GM18951 (cell line): ENCODE results near the gene FRRS1L.

Source experiments
- POLR2A ChIP-seq: IDR thresholded peaks from 4 replicates; pipeline ENCODE4 v1.6.1; 2011; ENCODE audit warnings: mild to moderate bottlenecking; ENCODE audit not compliant: insufficient read length, insufficient read depth; ENCODE audit errors: extremely low read depth
- in situ Hi-C: fragments of 300-500 bp; cut with MboI; formaldehyde crosslinking; loops from one replicate; pipeline ENCODE4 v1.12.0; 2022; ENCODE audit warnings: low sequenced_read_pairs, mixed read lengths, inconsistent platforms; ENCODE audit not compliant: unreplicated experiment

The FRRS1L gene

GRCh38 chr9:109186857-109187520 is 19.9 kb upstream of the FRRS1L start:
- in situ Hi-C loops, result no loop called here
- TF ChIP-seq POLR2A, result no peak

DNA sequence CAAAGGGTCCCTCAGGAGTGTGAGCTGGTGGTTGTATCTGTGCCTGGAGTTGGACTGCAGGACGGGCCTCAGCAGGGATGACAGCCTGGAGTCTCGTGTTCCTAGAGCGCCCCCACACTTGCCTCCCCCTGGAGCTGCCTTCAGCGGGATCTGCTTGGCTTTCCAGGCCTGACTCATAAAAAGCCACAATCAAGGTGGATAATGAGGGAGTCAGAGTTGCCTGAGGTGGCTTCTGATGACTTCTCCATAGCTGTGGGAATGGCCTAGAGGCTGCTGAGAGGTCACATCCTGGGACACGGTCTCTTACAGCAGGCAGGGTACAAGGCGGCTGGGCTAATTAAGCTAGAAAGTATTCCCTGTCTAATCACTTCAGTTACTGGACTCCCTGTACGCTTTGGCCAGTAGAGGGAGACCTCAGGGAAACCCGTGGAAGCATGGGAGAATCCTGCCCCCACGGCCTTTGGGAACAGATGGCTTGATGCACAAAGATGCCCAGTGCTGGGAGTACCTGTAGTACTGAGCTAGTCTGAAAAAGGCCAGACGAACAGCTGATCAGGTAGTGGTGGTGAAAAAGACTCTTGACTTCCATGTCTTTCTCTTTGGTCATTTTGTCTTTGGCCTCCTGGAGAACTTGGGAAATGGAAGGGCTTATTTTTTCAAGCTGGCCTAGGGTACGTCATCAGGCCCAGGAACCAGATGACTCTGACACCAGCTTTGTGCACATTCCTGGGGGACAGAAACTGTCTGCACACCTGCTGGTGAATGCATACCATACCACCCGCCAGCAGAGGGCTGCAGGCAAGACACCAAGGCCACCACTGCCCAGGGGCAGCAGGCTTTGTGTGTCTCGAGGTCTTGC is 16.1 kb upstream of the FRRS1L start:
- in situ Hi-C loops, result no loop called here
- no peak for TF ChIP-seq POLR2A

DNA sequence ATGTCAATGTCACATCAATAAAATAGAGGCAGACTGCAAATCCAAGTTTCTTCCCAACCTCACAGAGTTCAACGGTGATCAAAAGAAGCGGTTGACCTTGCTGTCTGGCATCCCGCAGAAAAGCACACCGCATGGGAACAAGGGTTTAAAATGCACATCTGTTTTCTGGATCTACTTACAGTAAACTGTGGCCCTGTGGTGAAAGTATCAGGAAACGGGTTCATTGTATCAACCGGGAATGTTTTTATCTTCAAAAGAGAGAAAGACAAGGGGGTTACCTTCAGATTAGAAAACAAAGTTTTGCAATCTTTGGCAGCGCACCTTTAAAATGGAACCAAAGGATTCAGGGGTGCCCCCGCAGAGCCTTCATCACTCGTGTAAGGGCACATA is 15.5 kb upstream of the FRRS1L start:
- in situ Hi-C loops, result no loop called here
- no peak for TF ChIP-seq POLR2A

GRCh38 chr9:109181284-109181683 is 14.2 kb upstream of the FRRS1L start:
- in situ Hi-C loops, result no loop called here
- no peak for TF ChIP-seq POLR2A

GRCh38 chr9:109179801-109180523 is 12.9 kb upstream of the FRRS1L start:
- in situ Hi-C loops, result no loop called here
- no peak for TF ChIP-seq POLR2A

DNA sequence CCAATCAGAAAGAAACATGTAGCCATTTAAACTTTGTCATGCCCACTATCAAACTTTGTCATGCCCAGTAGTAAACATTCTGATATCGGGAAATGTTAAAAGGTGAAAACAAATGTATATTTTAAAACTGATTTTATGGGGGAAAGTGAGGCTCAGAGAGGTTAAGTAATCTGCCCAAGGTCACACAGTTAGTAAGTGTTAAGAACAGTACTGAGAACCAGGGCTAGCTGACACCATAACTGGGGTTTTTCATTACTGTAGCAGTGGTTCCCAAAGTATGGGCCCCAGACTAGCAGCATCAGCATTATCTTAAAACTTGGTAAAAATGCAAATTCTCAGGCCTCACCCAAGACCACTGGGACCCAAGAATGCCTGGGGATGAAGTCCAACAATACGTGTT is 9.9 kb upstream of the FRRS1L start:
- no peak for TF ChIP-seq POLR2A
- in situ Hi-C loops, result no loop called here

DNA sequence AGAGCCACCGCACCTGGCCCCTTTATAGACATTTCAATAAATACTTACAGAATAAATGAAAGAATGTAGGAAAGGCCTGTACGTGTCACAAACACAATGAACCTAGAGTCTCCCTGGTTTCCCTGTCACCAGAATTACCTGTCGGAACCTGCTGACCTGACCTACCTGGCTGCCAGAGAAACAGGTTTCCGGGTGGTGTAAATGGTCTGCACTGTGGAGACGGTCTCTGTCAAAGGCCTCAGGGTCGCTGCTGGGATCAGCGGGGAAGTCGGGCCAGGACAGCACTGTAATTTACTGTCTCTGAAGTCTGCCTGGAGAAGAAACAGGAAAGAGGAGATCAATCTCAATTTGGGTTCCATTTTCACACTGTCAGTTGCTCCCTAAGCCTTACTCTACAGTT is 9.3 kb upstream of the FRRS1L start:
- no peak for TF ChIP-seq POLR2A
- in situ Hi-C loops, result no loop called here

GRCh38 chr9:109172935-109173334 is 5.9 kb upstream of the FRRS1L start:
- in situ Hi-C loops, result no loop called here

GRCh38 chr9:109171926-109172325 is 4.9 kb upstream of the FRRS1L start:
- in situ Hi-C loops, result no loop called here
- no peak for TF ChIP-seq POLR2A

More at GRCh38 chr9:109172935-109173334, 5.9 kb upstream of the FRRS1L start:
- no peak for TF ChIP-seq POLR2A

DNA sequence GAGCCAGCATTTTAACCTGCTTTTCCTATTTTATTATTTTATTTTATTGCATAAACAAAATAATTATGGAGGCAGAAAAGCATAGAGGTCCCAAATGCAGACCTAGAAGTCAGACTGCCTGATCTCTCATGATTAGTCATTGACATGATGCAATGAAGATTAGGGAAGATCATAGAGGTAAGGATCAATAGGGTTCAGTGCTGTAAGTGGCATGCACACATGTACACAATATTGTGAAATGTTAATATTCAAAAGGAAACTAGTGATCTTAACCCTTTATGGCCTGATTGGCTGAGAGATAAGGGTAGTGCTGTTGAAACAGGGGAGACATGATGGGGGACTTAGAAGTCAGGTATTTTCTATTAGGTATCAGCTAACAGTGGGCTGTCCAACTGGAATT is 1.1 kb upstream of the FRRS1L start:
- in situ Hi-C loops, result no loop called here
- TF ChIP-seq POLR2A, result no peak

GRCh38 chr9:109167716-109168115 is 667 bp upstream of the FRRS1L start:
- in situ Hi-C loops, result no loop called here
- no peak for TF ChIP-seq POLR2A

DNA sequence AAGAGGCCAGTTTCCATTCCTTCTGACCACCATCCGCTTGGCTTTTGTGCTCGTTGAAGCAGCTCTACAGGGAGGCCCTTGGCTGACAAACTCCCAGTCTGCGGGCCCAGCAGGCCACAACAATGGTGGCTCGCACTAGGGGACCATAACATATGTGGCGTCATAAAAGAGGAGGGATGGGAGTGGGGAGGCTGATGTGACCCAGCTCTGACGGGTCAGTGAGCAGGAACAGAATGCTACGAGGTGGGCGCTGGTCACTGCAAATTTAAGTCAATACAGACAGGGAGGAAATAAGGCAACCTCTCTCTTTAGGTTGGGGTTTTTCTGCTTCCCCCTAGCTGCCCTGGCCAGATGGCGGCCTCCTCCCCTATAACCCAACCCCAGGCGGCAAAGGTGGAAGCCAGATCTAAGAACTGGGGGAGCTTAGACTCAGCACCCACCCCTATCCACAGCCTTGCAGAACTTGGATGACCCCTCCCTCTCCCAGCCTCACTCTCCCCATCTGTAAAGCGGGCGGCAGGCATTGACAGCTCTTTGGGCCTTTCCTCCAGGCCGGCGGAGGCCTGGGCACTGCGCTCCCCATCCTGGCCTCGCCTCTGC is 778 bp downstream of the FRRS1L start:
- in situ Hi-C loops, result no loop called here

GRCh38 chr9:109164042-109164441 is 3.0 kb downstream of the FRRS1L start:
- TF ChIP-seq POLR2A, result no peak
- in situ Hi-C loops, result no loop called here

More for the DNA sequence above, 778 bp downstream of the FRRS1L start:
- TF ChIP-seq POLR2A, result no peak
